DND-41 (cell line): ENCODE results near the gene PEF1.

Experiments used
- ATAC-seq: fragments of 200-7000 bp; cut with Tn5 transposase; 3 replicates; pipeline ENCODE4 v1.9.1; 2021; ENCODE audit warnings: low read depth; ENCODE audit not compliant: insufficient read depth
- DNase-seq: peaks from one replicate; pipeline ENCODE4 v3.0.0-alpha.2; 2020
- H2AFZ ChIP-seq: 2 replicates; pipeline ENCODE4 v1.6.0; 2012; ENCODE audit warnings: low read depth, low read length
- H3K27ac ChIP-seq: 2 replicates; pipeline ENCODE4 v1.5.1; 2012; ENCODE audit warnings: low read length, inconsistent platforms
- H3K27me3 ChIP-seq: fragments of 200-600 bp; sonication (generic); 2 replicates; pipeline ENCODE4 v1.6.0; 2012; ENCODE audit warnings: low read length, mild to moderate bottlenecking, inconsistent platforms; ENCODE audit not compliant: insufficient read depth, poor library complexity
- H3K36me3 ChIP-seq: 2 replicates; pipeline ENCODE4 v1.5.1; 2012; ENCODE audit warnings: low read length, inconsistent platforms; ENCODE audit not compliant: insufficient read depth
- H3K4me1 ChIP-seq: 2 replicates; pipeline ENCODE4 v1.5.1; 2012; ENCODE audit warnings: mild to moderate bottlenecking, low read length; ENCODE audit not compliant: insufficient read depth
- H3K4me2 ChIP-seq: 2 replicates; pipeline ENCODE4 v1.6.0; 2012; ENCODE audit warnings: mild to moderate bottlenecking, moderate library complexity, low read length, inconsistent platforms; ENCODE audit not compliant: insufficient read depth
- H3K4me3 ChIP-seq, 2 experiments: fragments of 200-600 bp in 1 of 2; shearing (Covaris generic) in 1 of 2; 2 replicates each; pipeline ENCODE4 v1.5.1; 2012 to 2016; ENCODE audit warnings: inconsistent platforms in 2 of 2, low read length in 2 of 2, mild to moderate bottlenecking in 2 of 2, low read depth in 1 of 2, moderate library complexity in 1 of 2
- H3K79me2 ChIP-seq: 2 replicates; pipeline ENCODE4 v1.6.0; 2012; ENCODE audit warnings: low read length, inconsistent platforms; ENCODE audit not compliant: insufficient read depth
- H3K9ac ChIP-seq: 2 replicates; pipeline ENCODE4 v1.6.0; 2012; ENCODE audit warnings: low read depth, mild to moderate bottlenecking, inconsistent platforms, low read length, moderate library complexity
- H3K9me3 ChIP-seq: 2 replicates; pipeline ENCODE4 v1.5.1; 2012; ENCODE audit warnings: low read length, moderate library complexity, mild to moderate bottlenecking, inconsistent platforms; ENCODE audit not compliant: insufficient read depth, severe bottlenecking
- H4K20me1 ChIP-seq: 2 replicates; pipeline ENCODE4 v1.6.0; 2012; ENCODE audit warnings: low read length; ENCODE audit not compliant: insufficient read depth
- EZH2 ChIP-seq: IDR thresholded peaks from 3 replicates; pipeline ENCODE4 v1.6.1; 2012; ENCODE audit warnings: borderline replicate concordance, low read depth, mild to moderate bottlenecking, moderate library complexity, low read length, inconsistent platforms; ENCODE audit not compliant: severe bottlenecking
- TF ChIP-seq, protein P1 (sequence below): IDR thresholded peaks from 2 replicates; pipeline ENCODE4 v1.5.1; 2012; ENCODE audit warnings: borderline replicate concordance, low read length, moderate library complexity, mild to moderate bottlenecking; ENCODE audit not compliant: poor library complexity, severe bottlenecking; ENCODE audit errors: extremely low read depth

Gene PEF1

DNA sequence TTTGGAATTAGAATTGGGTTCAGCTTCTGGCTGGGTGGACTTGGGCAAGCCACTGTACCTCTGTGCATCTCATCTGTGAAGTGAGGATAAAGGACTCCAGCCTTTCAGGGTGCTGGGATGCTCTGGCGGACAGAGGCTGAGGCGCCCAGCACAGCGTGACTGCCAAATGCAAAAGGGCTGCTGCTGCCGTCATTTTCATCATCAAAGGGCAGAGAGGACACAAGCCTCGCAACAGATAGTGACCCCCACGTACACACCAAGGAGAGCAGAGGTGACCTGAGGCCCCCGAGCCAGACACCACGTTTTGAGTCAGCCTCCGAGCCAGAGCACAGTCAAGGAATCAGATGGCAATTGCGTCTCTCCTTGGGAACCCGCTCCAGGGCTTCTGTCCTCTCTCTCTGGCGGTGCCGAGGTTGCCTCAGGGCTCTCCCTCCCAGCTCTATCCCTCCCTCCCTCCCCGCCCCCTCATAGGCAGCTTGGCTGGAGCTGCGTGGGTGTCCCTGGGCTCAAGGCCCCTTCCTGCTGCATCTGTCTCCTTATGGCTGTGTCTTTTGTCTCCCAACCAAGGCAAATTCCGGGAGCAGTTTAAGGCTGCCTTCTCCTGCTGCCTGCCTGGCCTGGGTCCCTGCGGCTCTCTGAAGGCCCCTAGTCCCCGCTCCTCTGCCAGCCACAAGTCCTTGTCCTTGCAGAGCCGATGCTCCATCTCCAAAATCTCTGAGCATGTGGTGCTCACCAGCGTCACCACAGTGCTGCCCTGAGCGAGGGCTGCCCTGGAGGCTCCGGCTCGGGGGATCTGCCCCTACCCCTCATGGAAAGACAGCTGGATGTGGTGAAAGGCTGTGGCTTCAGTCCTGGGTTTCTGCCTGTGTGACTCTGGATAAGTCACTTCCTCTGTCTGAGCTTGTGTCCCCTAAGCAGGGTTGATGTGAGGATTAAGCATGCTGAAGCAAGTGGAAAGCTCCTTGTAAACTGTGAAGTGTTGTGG is 18.2 kb downstream of the PEF1 start:
- no peak for DNase-seq
- Histone ChIP-seq H3K27me3 (no peaks in the 10 kb centered on the region), H3K27ac (no peak overlapping the region), H3K4me1 (no peaks in the 10 kb centered on the region), H3K79me2 (no peaks in the 10 kb centered on the region), H2AFZ (no peak overlapping the region), H3K9ac (no peak overlapping the region), H3K4me3 (no peak overlapping the region), H3K36me3 (peaks cover 45% of the 10 kb centered on the region), H3K4me2 (no peak overlapping the region), H3K9me3 (no peaks in the 10 kb centered on the region), H4K20me1 (no peaks in the 10 kb centered on the region)
- TF ChIP-seq EZH2: no peak
- TF ChIP-seq, protein P1, sequence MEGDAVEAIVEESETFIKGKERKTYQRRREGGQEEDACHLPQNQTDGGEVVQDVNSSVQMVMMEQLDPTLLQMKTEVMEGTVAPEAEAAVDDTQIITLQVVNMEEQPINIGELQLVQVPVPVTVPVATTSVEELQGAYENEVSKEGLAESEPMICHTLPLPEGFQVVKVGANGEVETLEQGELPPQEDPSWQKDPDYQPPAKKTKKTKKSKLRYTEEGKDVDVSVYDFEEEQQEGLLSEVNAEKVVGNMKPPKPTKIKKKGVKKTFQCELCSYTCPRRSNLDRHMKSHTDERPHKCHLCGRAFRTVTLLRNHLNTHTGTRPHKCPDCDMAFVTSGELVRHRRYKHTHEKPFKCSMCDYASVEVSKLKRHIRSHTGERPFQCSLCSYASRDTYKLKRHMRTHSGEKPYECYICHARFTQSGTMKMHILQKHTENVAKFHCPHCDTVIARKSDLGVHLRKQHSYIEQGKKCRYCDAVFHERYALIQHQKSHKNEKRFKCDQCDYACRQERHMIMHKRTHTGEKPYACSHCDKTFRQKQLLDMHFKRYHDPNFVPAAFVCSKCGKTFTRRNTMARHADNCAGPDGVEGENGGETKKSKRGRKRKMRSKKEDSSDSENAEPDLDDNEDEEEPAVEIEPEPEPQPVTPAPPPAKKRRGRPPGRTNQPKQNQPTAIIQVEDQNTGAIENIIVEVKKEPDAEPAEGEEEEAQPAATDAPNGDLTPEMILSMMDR: no peak
- ATAC-seq: no peak

DNA sequence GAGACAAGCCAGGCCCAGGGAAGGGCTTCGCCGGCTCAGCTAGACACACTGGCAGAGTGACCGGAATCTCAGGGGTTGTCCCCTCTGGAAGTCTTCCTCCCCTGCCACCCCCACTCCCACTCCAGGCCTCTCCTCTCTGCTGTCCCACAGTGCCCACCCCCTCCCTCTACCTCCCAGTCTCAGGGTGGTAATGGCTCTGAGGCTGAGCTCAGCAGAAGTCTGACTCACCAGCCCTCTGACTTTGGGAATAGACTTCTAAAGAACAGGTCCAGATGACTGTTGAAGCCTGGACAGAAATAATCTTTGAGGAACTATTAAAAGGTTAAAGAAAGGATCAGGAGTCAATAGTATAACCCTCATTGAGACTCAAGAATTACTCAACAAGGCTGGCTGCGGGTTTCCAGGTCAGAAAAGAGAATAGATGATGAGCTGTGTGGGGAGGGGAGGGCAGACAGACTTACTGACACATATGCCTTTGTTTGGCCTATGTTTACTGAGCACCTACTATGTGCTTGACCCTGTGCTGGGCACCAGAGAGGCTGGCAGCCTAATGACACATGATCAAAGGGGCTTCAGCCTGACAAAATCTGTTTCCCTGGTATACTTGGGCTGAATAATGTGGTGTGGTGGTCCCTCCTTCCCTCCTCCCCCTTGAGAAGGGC is 19.0 kb downstream of the PEF1 start:
- Histone ChIP-seq H3K4me1 (no peaks in the 10 kb centered on the region), H3K4me3 (no peak overlapping the region), H3K27me3 (no peaks in the 10 kb centered on the region), H3K36me3 (peaks cover 37% of the 10 kb centered on the region), H2AFZ (no peak overlapping the region), H4K20me1 (no peaks in the 10 kb centered on the region), H3K79me2 (no peaks in the 10 kb centered on the region), H3K9ac (no peak overlapping the region), H3K27ac (no peak overlapping the region), H3K9me3 (no peaks in the 10 kb centered on the region), H3K4me2 (no peak overlapping the region)
- DNase-seq (no peak), ATAC-seq (no peak)
- no peak for TF ChIP-seq EZH2
- TF ChIP-seq, protein P1: no peak

DNA sequence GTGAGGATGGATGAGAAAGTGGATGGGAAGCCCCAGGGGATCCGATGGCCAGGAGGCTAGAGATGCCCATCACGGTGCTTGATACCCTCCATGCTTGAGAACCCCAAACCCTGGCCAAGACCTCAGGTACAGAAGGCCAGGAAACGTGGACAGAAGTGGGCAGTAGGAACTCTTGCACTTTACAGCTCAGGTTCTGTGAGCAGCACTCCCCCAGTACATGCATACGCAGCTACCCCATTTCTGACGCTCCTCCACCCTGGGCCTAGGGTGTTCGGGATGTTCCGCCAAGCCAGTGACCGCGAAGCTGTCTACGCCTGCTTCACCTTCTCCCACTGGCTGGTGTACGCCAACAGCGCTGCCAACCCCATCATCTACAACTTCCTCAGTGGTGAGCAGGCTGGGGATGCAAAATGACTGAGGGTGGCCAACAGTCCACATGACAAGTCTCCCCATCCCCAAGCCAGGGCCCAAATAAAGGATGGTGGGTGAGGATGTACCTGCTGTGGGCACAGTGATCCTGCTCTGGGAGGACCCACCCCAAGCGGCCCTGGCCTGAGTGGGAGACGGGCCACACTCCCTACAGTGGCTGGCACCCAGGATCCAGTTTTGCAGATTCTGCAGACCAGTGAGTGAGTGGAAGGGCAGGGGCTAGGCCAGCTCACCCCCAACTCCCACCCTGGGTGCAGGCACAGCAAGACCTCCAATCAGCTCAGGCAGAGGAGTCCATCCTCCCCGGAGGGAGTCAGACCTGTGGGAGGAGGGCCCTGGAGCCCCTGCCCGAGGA is 19.8 kb downstream of the PEF1 start:
- no peaks in the 10 kb centered on the region for H3K9me3 ChIP-seq
- no peaks in the 10 kb centered on the region for H3K79me2 ChIP-seq
- H3K9ac ChIP-seq: no peak overlapping the region
- H3K4me2 ChIP-seq: no peak overlapping the region
- DNase-seq (no peak), ATAC-seq (no peak)
- H2AFZ ChIP-seq: no peak overlapping the region
- no peaks in the 10 kb centered on the region for H3K4me1 ChIP-seq
- no peaks in the 10 kb centered on the region for H3K27me3 ChIP-seq
- no peak overlapping the region for H3K27ac ChIP-seq
- TF ChIP-seq EZH2: no peak
- TF ChIP-seq, protein P1: no peak
- no peaks in the 10 kb centered on the region for H4K20me1 ChIP-seq
- H3K36me3 ChIP-seq: peaks cover 29% of the 10 kb centered on the region
- H3K4me3 ChIP-seq: no peak overlapping the region
